Endodermal cell (in vitro differentiated cells): ENCODE results near the gene GPA33. TPM values are rescaled to one million over a fixed set of nuclear protein-coding genes. Genes with fewer than 3 reads are reported as not detected.

ENCODE experiments used
- DNase-seq: peaks from one replicate; pipeline ENCODE4 v3.0.0-alpha.2; 2017
- H3K27ac ChIP-seq: 2 replicates; pipeline ENCODE4 v1.5.1; 2013; ENCODE audit warnings: mild to moderate bottlenecking, low read depth, low read length, moderate library complexity
- H3K27me3 ChIP-seq: 2 replicates; pipeline ENCODE4 v1.6.1; 2013; ENCODE audit warnings: mild to moderate bottlenecking, low read length, moderate library complexity; ENCODE audit not compliant: insufficient read depth, control insufficient read depth, poor library complexity, severe bottlenecking
- H3K36me3 ChIP-seq: 2 replicates; pipeline ENCODE4 v1.7.0; 2013; ENCODE audit warnings: mild to moderate bottlenecking, low read length, moderate library complexity; ENCODE audit not compliant: control insufficient read depth, insufficient read depth
- H3K4me1 ChIP-seq: one replicate; pipeline ENCODE4 v1.7.0; 2013; ENCODE audit warnings: low read length; ENCODE audit not compliant: control insufficient read depth, insufficient read depth
- H3K4me3 ChIP-seq: 2 replicates; pipeline ENCODE4 v1.5.1; 2013; ENCODE audit warnings: mild to moderate bottlenecking, low read length, moderate library complexity
- H3K9ac ChIP-seq: 2 replicates; pipeline ENCODE4 v1.6.1; 2013; ENCODE audit warnings: mild to moderate bottlenecking, low read length, moderate library complexity; ENCODE audit not compliant: poor library complexity, severe bottlenecking; ENCODE audit errors: extremely low read depth
- H3K9me3 ChIP-seq: 2 replicates; pipeline ENCODE4 v1.6.1; 2013; ENCODE audit warnings: mild to moderate bottlenecking, low read length, moderate library complexity; ENCODE audit not compliant: control insufficient read depth
- H3K27ac Mint-ChIP-seq: 2 replicates; pipeline ENCODE4 v1.8.0; 2020; ENCODE audit warnings: mixed read lengths
- H3K27me3 Mint-ChIP-seq: 2 replicates; pipeline ENCODE4 v1.8.0; 2021; ENCODE audit warnings: mild to moderate bottlenecking, mixed read lengths; ENCODE audit not compliant: insufficient read depth
- H3K36me3 Mint-ChIP-seq: 2 replicates; pipeline ENCODE4 v1.8.0; 2020; ENCODE audit warnings: low read depth, mixed read lengths
- H3K4me1 Mint-ChIP-seq: 2 replicates; pipeline ENCODE4 v1.8.0; 2020; ENCODE audit warnings: mixed read lengths
- H3K4me3 Mint-ChIP-seq: 2 replicates; pipeline ENCODE4 v1.8.0; 2020; ENCODE audit warnings: mild to moderate bottlenecking, moderate library complexity, mixed read lengths
- H3K9me3 Mint-ChIP-seq: 2 replicates; pipeline ENCODE4 v1.8.0; 2020; ENCODE audit warnings: mild to moderate bottlenecking, mixed read lengths
- WGBS, 2 experiments: methylation state at CpG; one replicate each; pipeline versions ENCODE4 v1.1.5 to v1.1.7; 2013; ENCODE audit warnings: missing lambda C conversion rate in 2 of 2, mixed read lengths in 1 of 2; ENCODE audit not compliant: insufficient coverage in 1 of 2, insufficient read length in 1 of 2; 5-methylcytosine and 5-hydroxymethylcytosine counted together
- total RNA-seq, 2 donors: library from RNA; stranded (reverse); fragmentation: NEBNext Ultra II Directional in 1 of 2; extraction: Animal tissue kit (Norgen Biotek cat#: 25700) in 1 of 2; gene quantifications; 2 replicates in 1 of 2; 3 replicates in 1 of 2; pipeline ENCODE4 v1.2.1, GENCODE V29; 2021
- TF ChIP-seq, protein P1 (sequence below): fragments of 200-600 bp; sonication (generic); conservative IDR thresholded peaks from 2 replicates; pipeline ENCODE4 v1.5.0; 2021; ENCODE audit warnings: antibody characterized with exemption, mild to moderate bottlenecking

Gene GPA33
- total RNA-seq, 2 donors from 2014 or later, result 0.37 to 1.5 TPM

DNA sequence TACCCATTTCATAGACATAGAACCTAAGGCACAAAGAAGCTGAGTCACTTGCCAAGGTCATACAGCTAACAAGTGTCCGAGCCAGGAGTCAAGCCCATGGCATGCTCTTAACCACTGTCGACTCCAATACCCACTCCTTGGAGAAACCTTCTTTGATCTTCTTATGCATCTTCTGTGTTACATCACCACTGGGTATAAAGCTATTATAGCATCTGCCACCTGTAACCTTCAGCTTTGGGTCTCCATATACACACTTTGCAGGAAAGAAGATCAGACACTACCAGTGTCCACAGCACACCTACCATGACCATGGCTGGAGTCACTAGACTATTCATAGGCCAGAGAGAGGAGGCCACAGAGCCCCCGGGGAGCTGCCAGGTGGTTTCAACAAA lies 29.1 kb downstream of the GPA33 start:
- H3K9ac ChIP-seq, result no peak overlapping the region
- no peak overlapping the region for H3K4me3 Mint-ChIP-seq
- H3K9me3 ChIP-seq, result no peaks in the 10 kb centered on the region
- H3K27ac ChIP-seq, result no peak overlapping the region
- DNase-seq, result no peak
- H3K36me3 ChIP-seq, result no peaks in the 10 kb centered on the region
- H3K36me3 Mint-ChIP-seq, result no peaks in the 10 kb centered on the region
- WGBS, 2 experiments, result 91 to 94% methylated on average over 2 to 3 of the region's 3 CpGs
- H3K4me1 ChIP-seq, result no peaks in the 10 kb centered on the region
- H3K27ac Mint-ChIP-seq, result no peak overlapping the region
- no peaks in the 10 kb centered on the region for H3K27me3 ChIP-seq
- H3K4me3 ChIP-seq, result no peak overlapping the region
- H3K9me3 Mint-ChIP-seq, result no peaks in the 10 kb centered on the region
- H3K27me3 Mint-ChIP-seq, result peaks cover 2% of the 10 kb centered on the region
- peaks cover 7% of the 10 kb centered on the region for H3K4me1 Mint-ChIP-seq
- TF ChIP-seq, protein P1, sequence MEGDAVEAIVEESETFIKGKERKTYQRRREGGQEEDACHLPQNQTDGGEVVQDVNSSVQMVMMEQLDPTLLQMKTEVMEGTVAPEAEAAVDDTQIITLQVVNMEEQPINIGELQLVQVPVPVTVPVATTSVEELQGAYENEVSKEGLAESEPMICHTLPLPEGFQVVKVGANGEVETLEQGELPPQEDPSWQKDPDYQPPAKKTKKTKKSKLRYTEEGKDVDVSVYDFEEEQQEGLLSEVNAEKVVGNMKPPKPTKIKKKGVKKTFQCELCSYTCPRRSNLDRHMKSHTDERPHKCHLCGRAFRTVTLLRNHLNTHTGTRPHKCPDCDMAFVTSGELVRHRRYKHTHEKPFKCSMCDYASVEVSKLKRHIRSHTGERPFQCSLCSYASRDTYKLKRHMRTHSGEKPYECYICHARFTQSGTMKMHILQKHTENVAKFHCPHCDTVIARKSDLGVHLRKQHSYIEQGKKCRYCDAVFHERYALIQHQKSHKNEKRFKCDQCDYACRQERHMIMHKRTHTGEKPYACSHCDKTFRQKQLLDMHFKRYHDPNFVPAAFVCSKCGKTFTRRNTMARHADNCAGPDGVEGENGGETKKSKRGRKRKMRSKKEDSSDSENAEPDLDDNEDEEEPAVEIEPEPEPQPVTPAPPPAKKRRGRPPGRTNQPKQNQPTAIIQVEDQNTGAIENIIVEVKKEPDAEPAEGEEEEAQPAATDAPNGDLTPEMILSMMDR, result no peak

- peak; percentile 68 for DNase-seq
- WGBS, 2 experiments, result 78 to 87% methylated on average over 9 to 10 of the region's 10 CpGs
These were observed 29.8 kb downstream of the GPA33 start for GRCh38 chr1:167060141-167061072.

GRCh38 chr1:167059809-167060107 lies 30.4 kb downstream of the GPA33 start:
- H3K9me3 Mint-ChIP-seq, result no peaks in the 10 kb centered on the region
- H3K9ac ChIP-seq, result no peak overlapping the region
- no peak overlapping the region for H3K27ac Mint-ChIP-seq
- peaks cover 7% of the 10 kb centered on the region for H3K4me1 Mint-ChIP-seq
- no peak overlapping the region for H3K4me3 ChIP-seq
- DNase-seq, result no peak
- 79 to 100% methylated on average over 1 of the region's 1 CpG for WGBS, 2 experiments
- no peaks in the 10 kb centered on the region for H3K36me3 Mint-ChIP-seq
- TF ChIP-seq, protein P1, result no peak
- peaks cover 2% of the 10 kb centered on the region for H3K27me3 Mint-ChIP-seq
- no peaks in the 10 kb centered on the region for H3K27me3 ChIP-seq
- H3K4me1 ChIP-seq, result no peaks in the 10 kb centered on the region
- no peak overlapping the region for H3K4me3 Mint-ChIP-seq
- H3K9me3 ChIP-seq, result no peaks in the 10 kb centered on the region
- H3K36me3 ChIP-seq, result no peaks in the 10 kb centered on the region
- H3K27ac ChIP-seq, result no peak overlapping the region

More at GRCh38 chr1:167060141-167061072, 29.8 kb downstream of the GPA33 start:
- no peak overlapping the region for H3K27ac ChIP-seq
- H3K4me3 Mint-ChIP-seq, result no peak overlapping the region
- TF ChIP-seq, protein P1, result peak; percentile 69
- H3K9ac ChIP-seq, result no peak overlapping the region
- H3K27me3 ChIP-seq, result no peaks in the 10 kb centered on the region
- H3K4me1 Mint-ChIP-seq, result peaks cover 7% of the 10 kb centered on the region
- H3K27ac Mint-ChIP-seq, result no peak overlapping the region
- H3K4me1 ChIP-seq, result no peaks in the 10 kb centered on the region
- no peaks in the 10 kb centered on the region for H3K9me3 ChIP-seq
- no peaks in the 10 kb centered on the region for H3K36me3 Mint-ChIP-seq
- no peaks in the 10 kb centered on the region for H3K36me3 ChIP-seq
- no peak overlapping the region for H3K4me3 ChIP-seq
- H3K27me3 Mint-ChIP-seq, result peaks cover 2% of the 10 kb centered on the region
- H3K9me3 Mint-ChIP-seq, result no peaks in the 10 kb centered on the region
